HG03469 (cell line): ENCODE data around the gene CLDN8.

ENCODE experiments used
- ATAC-seq: cut with Tn5 transposase; IDR thresholded peaks from one replicate; pipeline ENCODE4 v1.9.1; 2021; ENCODE audit warnings: mild to moderate bottlenecking, moderate library complexity, moderate number of reproducible peaks; ENCODE audit not compliant: unreplicated experiment

Gene CLDN8

DNA sequence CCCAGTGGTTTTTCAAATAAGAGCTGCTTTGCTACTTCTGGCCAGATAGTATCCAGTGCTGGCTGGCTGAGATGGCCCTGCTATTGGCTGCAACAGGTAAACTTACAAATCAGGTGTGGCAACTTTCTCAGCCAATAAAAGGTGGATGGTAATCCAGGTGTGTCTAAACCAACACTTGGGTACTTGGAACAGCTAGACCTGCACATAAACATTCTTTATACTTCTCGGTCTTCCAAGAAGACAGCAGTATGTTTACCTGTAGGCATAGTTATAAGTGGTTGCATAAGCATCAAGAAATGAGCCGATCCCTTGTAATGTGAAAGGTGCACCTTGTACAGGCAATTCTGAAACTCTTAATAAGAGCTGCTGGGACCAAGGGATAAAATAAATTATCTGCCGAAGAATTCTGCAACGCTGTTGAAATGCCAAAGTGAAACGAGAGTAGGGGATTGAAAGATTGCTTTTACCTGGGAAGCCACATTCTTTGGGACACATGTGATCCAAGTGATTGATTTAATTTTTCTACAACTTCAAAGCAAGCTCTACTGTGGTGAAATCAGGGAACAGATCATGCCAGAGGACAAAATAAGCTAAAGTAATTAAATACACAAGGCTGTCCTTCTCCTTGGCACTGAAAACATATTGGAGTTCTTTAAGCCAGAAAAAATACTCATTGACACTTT is at the start of gene CLDN8:
TSS of gene CLDN8 (minus strand) at position 57 of the 683 bp plus-strand sequence. CDS start 172 bp downstream, outside the sequence.
- ATAC-seq, result no peak

DNA sequence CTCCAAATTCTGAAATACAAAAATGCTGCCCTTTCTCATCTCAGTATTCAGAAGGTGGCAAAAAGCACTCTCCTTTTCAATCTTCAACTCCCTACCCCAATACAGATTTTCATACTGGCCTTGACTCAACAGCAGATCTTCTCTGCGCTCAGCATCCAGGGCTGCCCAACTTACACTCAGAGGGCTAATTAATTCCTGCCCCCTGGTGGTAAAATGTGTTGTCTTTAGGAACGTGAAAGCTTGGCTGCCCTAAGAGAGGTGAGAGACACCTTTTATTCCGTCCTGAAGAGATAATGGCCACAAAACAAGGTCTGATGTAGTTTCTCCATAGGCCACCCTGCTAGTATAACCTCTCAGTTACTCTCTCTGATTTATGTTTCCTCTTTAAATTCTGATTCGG is 41.9 kb upstream of the CLDN8 start:
- no peak for ATAC-seq

DNA sequence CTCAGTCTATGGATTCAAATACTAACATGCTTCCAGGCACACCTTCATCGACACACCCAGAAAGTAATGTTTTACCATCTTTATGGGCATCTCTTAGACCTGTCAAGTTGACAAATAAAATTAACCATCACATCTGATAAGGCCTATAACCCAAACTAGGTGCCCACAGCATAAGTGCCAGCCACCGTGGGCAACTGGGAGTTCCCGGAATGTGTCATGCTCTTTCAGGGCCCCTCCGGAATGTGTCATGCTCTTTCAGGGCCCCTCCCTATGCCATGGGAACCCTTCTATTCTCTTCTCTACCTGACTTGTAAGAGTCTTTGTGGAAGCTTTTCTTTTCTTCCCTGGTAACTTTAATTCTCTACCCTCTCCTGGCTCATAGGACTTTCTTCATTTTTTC is 40.2 kb upstream of the CLDN8 start:
- no peak for ATAC-seq

DNA sequence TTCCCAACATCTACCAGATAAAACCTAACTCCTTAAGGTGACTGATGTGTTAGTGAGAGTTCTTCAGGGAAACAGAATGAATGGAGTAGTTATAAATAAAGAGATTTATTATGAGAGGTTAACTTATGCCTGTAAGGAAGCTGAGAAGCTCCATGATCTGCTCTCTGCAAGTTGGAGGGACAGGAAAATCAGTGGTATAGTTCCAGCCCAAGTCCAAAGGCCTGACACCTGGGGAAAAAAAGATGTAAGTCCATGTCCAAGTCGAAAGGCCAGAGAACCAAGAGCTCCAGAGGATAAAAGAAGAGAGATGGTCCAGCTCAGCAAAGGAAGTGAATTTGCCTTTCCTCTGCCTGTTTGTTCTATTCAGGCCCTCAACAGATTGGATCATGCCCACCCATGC is 39.8 kb upstream of the CLDN8 start:
- ATAC-seq, result no peak

DNA sequence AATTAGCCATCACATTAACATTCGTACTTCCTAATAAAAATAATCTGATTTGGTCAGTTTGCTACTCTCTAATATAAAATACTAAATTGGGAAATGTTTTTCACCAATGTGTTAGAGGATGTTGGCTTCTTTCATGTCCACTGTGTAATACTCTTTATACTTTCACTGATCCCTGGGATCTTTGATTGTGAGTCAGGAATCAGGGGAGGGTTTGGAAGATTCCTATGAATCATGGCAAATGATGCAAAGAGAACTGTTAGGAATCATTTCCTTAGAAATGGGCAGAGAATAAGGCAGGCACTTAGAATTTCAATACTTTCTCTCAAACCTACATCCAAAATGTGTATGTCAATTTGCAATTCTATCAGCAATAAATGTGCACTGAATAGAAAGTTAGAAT is 35.9 kb upstream of the CLDN8 start:
- no peak for ATAC-seq

DNA sequence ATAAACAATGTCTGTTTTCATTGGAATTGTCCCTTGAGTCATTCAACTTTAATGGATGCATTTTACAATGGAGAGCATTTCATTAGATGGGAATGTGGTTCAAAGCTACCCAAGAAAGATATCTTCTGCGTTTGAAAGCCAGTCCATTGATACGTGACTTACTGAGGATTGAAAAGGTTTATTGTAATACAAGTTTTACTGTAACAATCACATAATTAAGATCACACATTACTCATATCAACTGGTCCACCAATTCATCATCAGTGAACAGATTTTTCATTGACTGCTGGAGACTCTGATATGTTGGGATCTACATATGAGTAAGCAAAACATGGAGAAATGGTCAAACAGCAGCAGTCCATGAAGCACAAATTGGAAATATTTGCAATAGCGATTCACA is 34.0 kb upstream of the CLDN8 start:
- no peak for ATAC-seq

DNA sequence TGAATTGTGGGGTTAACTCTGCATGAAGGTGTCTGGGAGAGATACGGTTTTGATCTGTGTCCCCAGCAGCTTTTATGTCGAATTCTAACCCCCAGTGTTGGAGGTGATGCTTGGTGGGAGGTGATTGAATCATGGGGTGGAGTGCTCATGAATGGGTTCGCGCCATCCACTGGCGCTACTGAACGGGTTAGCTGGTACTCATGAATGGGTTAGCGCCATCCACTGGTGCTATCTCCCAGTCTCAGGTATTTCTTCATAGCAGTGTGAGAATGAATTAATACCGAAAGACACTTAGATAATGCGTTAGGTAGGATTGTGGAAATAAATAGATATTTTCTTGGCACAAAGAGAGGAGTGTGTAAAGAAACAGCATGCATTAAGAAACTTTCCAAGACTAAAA is 32.9 kb upstream of the CLDN8 start:
- no peak for ATAC-seq

DNA sequence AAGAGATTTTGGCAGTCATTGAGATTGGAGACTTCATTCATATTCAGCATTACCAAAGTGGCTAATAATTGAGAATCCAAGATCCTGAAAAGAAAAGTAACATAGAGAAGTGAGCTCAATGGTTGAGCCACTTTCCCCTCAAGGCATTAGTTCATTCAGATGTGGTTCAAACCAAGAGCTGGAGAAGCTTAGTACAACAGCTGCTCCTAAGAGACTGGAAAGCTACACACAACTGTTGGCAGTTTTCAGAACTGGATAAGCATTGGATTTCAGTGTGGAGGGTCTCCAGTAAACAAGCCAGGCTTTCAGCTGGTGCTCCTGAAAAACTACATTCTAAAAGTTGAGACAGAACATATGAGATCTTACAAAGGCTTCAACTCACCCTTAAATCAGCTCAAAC is 29.2 kb upstream of the CLDN8 start:
- ATAC-seq, result no peak

DNA sequence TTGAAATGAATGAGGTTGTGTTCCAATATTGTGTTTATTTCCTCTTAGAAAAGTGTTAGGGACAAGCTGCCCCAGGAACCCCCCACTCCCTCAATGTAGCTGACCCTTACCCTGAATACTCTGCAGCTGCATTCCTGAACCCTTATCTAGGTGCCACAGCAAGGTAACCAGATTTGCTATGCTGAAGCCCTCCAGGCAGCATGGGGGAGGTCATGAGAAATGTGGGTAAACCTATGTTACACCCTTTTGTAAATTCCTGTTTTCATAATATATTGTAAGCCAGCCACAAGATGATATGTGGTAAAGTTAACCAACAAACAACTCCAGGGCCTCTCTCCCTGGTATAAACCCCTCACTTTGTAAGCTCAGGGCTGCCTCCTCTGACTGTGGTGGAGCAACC is 27.8 kb upstream of the CLDN8 start:
- no peak for ATAC-seq

DNA sequence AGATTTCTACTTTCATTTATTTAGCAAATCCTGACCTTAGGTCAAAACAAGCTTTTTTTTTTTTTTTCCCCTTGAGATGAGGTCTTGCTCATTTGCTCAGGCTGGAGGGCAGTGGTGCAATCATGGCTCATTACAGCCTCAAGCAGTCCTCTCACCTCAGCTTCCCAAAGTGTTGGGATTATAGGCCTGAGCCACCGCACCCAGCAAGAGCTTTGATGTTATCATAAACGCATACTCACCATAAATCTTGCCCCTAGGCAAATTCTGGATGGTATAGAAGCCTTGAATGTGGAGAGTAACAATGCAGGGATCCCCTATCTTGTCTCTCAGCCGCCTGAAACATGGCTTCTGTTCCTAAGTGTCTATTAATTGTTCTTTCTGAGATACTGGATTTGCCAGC is 24.8 kb upstream of the CLDN8 start:
- ATAC-seq, result no peak

DNA sequence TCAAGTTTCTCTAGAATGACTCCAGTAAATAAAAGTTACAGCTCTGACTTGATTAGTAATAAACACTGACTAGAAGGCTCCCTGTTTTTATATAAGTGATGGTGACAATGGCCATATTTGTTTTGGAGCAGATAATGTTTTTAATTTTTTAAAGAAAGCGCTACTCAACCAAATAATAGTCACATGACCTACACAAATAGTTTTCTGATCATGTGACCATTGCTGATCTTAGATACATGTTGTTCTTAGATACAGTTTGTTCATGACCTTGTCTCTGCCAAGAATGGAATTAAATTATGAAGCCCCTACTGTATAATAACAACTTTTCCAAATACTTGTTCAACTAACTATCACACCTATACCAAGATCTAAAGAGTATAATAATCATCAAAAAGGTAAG is 22.3 kb upstream of the CLDN8 start:
- ATAC-seq, result no peak

DNA sequence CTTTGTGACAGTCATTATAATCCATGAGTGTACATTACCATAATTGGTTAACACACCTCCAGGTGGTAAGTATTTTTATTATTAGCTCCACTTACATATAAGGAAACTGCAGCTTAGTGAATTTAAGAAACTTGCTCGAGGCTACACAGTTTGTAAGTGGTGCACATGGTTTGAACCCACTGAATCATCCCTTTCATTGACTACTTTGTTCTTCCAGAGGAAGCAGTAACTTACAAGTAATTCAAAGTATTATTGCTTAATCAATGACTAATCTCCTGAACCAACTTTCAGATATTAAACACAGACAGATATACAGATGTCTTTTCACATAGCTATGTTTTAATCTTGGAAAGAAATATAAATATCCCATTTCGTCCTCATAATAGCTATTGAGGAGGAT is 18.7 kb upstream of the CLDN8 start:
- no peak for ATAC-seq

DNA sequence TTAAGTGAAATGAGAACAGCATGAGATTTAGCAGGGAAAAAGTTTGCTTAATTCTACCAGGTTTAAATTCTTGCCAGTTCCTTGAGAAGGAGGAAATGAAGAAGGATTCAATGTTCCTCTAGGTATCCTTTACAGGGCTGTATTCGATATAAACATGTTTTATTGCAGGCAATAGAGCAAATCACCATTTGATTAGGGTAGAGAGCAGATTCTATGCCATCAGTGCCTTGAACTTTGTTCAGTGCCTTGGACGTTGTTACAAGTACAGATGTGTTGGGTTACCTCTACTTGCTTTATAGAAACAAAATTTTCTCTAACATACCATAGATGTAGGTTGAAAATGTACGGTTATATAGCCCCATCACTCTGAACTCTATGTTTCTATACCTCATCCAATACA is 18.2 kb upstream of the CLDN8 start:
- ATAC-seq, result no peak

DNA sequence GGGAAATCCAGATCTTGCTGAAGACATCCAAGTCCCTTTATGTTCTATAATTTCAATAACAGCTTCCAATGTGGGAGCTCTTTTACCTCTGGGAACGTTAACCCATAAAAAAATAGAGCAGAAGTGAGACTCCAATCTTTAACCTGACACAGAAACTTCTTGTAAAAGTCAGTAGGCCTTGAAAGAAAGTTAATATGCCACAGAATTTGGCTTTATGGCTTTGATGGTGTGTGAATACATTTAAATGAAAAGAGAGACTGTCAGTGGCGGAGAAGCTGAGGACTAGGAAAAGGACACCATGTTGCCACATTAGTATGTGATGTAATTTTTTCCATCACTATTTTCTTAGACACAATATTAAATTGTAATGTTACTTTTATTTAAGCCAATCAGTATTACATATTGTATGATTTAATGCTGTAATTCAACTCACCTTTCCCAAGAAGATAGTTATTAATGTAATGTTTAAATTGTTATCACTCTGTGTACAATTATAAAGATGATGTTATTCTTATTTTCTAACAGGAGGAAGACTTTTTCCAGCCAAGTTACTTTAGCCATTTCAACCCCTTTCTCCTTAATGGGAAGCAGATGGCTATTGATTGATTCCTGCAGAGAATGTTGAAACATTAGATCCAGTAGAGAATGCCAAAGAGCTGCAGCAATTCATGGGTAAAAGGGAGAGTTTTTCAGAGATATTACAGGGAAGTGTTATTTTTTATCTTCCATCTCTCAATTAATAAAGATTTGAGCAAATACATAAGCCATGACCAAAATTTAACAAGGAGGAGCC is 17.5 kb upstream of the CLDN8 start:
- ATAC-seq, result no peak

DNA sequence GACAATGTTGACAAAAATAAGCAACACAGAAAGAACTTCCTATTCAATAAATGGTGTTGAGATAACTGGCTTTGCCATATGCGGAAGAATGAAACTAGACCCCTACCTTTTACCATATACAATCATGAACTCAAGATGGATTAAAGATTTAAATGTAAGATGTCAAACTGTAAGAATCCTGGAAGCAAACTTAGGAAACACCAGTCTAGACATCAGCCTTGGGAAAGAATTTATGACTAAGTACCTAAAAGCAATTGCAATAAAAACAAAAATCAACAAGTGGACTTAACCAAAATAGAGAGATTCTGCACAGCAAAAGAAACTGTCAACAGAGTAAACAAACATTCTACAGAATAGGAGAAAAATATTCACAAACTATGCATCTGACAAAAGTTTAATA is 16.1 kb upstream of the CLDN8 start:
- no peak for ATAC-seq

DNA sequence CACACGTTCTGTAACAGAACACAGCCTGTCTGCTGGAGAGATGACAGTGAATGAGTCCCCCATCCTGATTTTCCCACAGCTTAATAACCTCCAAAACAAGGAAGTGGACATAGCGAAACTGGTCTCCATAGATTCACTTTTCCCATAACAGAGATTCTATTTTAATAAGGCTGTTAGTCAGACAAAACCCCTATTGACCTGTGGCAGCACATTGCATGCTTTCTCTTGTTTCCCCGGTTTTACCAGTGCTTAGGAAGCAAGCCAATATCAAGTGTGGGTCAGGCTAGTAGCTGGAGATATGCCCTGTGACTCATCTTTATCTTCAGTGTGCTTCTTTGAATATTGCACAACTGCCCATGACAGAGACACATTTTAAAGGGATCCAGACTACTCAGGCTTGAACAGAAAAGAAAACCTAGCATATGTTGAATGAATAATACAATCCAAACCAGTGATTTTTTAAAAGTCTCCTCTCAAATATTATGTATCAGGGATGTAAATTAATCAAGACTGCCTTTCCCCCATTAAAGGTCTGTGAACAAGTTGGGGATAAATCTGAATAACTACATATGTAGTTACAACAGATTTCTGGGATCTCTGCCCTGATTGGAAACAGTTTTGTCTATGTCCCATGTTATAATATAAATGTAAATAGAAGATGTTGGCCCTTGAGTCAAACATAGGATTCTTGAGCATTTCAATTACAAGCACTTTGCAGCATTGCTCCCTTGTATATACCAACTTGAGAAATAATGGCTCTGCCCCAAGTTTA is 11.9 kb upstream of the CLDN8 start:
- ATAC-seq, result no peak

DNA sequence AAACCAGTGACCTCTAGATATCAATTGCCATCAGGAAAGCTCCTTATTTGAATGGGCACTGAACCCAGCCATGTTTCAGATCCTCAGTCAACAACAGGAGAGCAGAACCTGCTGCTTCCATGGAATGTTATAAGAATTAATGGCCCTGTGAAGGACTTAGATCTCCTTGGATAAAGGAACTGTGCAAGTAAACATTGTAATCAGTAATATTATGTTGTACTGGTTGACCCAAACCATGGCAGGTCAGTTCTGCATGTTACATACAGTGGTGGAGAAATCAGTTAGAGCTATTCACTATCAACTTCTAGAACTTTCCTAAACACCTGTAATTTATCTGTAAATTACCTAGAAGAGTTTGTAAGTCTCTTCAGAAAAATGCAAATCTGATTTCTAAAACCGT is 11.2 kb upstream of the CLDN8 start:
- no peak for ATAC-seq

DNA sequence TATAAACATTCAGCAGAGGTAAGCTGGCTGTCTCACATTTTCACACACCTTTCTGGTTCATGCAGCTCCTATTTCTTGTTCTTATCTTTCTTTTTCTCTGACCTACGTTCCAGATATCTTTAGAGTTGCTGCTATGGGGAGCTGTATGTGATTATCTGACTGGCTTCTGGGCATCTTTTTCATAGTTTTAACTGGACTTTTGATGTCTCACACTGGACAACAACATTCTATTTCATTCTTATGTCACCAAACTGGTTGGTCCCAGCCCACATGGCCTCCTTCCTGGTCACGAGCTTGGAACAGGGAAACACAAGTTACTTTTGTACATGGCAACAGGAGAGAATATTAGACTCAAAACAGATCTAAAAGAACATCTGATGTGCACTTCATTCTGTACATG is 7.7 kb upstream of the CLDN8 start:
- no peak for ATAC-seq

DNA sequence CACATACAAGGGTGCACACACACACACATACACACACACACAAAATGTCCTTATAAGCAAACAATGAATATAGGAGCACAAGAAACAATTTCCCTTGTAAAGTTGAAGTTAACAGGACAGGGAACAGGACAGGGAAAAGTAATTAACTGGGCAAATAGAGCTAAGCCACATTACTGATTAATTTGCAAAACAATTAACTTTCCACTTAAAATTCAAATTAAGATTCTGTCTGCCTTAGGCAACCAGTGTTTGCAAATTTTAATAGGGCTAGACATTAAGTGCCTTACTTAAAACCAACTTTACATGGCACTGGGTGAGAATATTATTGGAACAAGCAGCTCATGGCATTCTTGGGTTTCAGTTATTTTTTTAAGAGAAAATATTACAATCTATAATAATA is 6.8 kb upstream of the CLDN8 start:
- no peak for ATAC-seq

DNA sequence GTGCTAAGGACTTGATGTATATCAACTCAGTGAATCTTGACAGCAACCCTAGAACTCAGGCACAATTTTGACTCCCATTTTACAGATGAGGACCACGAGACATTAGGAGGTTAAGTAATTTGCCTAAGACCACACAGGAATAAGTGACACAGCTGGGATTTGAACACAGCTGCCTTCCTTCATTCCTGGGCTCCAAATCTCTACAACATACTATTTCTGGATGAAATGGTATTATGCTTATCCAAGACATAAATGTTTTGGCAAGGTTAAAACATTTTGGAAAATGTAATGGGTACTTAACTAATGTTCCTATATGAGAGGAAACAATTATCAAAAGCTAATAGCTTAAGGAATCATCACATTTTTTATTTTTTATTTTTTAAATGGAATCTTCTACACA is 4.8 kb downstream of the CLDN8 start:
- no peak for ATAC-seq

DNA sequence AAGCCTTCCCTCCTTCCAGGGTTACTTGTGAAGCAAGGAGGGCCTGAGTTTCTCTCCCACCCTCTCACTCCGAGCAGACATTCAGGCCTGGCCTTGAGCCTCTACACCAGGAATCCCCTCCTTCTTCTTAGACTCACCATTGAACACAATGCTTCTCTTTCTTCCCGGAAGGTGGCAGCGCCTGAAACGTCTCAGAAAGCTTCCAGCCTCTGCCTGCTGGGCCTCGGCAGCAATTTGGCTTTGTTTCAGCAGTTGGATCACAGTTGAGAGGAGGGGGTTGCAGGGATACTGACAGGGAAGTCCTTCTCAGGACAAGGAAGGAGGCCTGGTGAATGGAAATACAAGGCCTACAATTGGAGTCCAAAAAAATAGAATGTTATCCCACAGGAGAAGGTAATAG is 6.3 kb downstream of the CLDN8 start:
- ATAC-seq, result no peak

DNA sequence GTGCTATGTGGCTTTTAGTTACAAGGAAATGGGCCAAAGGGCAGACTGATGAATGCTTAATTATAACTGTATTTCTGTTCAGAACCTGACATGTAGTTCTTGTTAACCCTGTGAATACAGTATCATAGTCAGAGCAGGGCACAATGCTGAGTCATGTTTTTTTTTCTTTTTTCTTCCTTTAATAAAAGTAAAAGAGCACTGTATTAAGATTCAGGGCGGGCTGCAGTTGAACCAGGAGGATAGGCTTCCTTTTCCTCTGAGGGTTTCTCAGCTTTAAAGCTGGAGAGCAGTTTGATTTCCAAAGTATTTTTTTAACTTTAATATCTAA is 8.7 kb downstream of the CLDN8 start:
- ATAC-seq, result no peak
